Thyroid gland (tissue), 4 donors: Measurements from ENCODE around the gene PHYH.

Experiments
- CTCF ChIP-seq, 6 experiments: fragments of 200-600 bp in 3 of 6; fragments of 450-650 bp in 3 of 6; sonication (generic) in 3 of 6; IDR thresholded peaks; one replicate each; pipeline ENCODE4 v1.5.1; 2016 to 2019; ENCODE audit warnings: antibody characterized with exemption in 6 of 6, mild to moderate bottlenecking in 2 of 6, inconsistent platforms in 1 of 6, moderate library complexity in 1 of 6
- POLR2A ChIP-seq, 2 donors: fragments of 450-650 bp; IDR thresholded peaks; one replicate each; pipeline ENCODE4 v1.6.1; 2017; ENCODE audit warnings: antibody characterized with exemption in 2 of 2, mild to moderate bottlenecking in 2 of 2, moderate library complexity in 1 of 2

- TF ChIP-seq POLR2A (IDR thresholded peaks at IDR 0.05) (no peak), CTCF (IDR thresholded peaks at IDR 0.05) (no peak)
These were observed 16.9 kb upstream of the PHYH start for GRCh38 chr10:13316635-13317311.
